Measurements from ENCODE around the gene TTLL11.

The TTLL11 gene

GRCh38 chr9:121939643-121940042 lies 153.5 kb downstream of the TTLL11 start:
- Mint-ChIP-seq H3K27ac (no peak overlapping the region), H3K27me3 (no peaks in the 10 kb centered on the region), H3K4me3 (no peak overlapping the region), H3K9me3 (ENCODE audit: low read depth) (no peaks in the 10 kb centered on the region), H3K4me1 (ENCODE audit: low read depth) (no peaks in the 10 kb centered on the region), H3K36me3 (peaks cover 5% of the 10 kb centered on the region)

GRCh38 chr9:121938621-121939020 lies 154.5 kb downstream of the TTLL11 start:
- Mint-ChIP-seq H3K9me3 (ENCODE audit: low read depth) (no peaks in the 10 kb centered on the region), H3K4me3 (no peak overlapping the region), H3K27me3 (no peaks in the 10 kb centered on the region), H3K4me1 (ENCODE audit: low read depth) (no peaks in the 10 kb centered on the region), H3K36me3 (peaks cover 2% of the 10 kb centered on the region), H3K27ac (no peak overlapping the region)

GRCh38 chr9:121937240-121937639 lies 155.9 kb downstream of the TTLL11 start:
- no peaks in the 10 kb centered on the region for H3K27me3 Mint-ChIP-seq
- no peaks in the 10 kb centered on the region for H3K36me3 Mint-ChIP-seq
- H3K27ac Mint-ChIP-seq: no peak overlapping the region
- H3K4me3 Mint-ChIP-seq: no peak overlapping the region
- no peaks in the 10 kb centered on the region for H3K9me3 Mint-ChIP-seq (ENCODE audit: low read depth)
- no peaks in the 10 kb centered on the region for H3K4me1 Mint-ChIP-seq (ENCODE audit: low read depth)

- Mint-ChIP-seq H3K4me1 (ENCODE audit: low read depth) (no peaks in the 10 kb centered on the region), H3K27ac (no peak overlapping the region), H3K36me3 (no peaks in the 10 kb centered on the region), H3K4me3 (no peak overlapping the region), H3K27me3 (no peaks in the 10 kb centered on the region), H3K9me3 (ENCODE audit: low read depth) (no peaks in the 10 kb centered on the region)
These were observed 157.4 kb downstream of the TTLL11 start for GRCh38 chr9:121935739-121936138.

GRCh38 chr9:121930956-121931355 lies 162.2 kb downstream of the TTLL11 start:
- Mint-ChIP-seq H3K9me3 (ENCODE audit: low read depth) (no peaks in the 10 kb centered on the region), H3K4me3 (no peak overlapping the region)

DNA sequence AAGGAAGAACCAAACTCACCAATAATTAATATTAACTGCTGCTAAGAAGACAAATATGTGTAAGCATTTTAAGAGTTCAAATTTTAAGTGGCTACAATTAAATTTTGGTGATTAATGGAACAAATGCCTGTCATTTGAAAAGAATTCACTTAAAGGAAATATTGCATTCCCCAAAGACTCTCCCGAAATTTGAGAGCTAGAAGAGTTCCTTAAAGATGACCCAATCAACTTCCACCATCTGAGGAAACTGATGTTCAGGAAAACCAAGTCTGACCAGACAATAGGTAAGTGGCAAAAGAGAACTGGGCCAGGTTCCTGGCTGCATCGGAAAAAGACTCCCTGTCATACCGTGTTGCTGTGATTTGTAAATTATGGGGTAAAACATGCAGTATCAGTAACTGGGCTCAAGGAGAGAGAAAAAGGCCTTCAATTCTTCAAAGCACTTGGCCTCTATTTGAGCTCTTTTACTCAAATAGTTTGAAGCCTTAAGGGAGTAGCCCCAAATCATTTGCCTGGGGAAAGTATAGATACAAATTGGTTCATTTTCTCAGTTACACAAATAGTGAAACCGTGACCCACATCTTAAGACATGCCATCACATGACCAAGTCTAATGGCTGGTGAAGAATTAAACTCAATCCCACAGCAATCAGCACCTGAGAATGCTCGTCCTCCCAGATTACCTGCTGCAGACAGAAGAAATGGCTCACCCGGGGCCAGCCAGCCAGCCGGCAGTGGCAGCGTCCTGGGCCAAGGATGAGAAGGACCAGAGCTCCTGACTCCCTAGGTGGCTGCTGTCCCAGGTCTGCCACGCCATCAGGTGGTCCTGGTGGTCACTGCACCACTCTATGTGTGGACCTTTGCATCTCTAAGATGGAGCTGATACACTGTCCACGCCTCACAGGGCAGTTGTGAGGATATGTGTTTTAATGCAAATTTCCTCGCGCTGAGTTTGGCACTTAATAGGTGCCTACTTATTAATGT lies 162.9 kb downstream of the TTLL11 start:
- Mint-ChIP-seq H3K9me3 (ENCODE audit: low read depth) (no peaks in the 10 kb centered on the region), H3K4me1 (ENCODE audit: low read depth) (no peaks in the 10 kb centered on the region), H3K4me3 (no peak overlapping the region), H3K27ac (no peak overlapping the region), H3K36me3 (peaks cover 2% of the 10 kb centered on the region), H3K27me3 (no peaks in the 10 kb centered on the region)

More at GRCh38 chr9:121930956-121931355, 162.2 kb downstream of the TTLL11 start:
- no peak overlapping the region for H3K27ac Mint-ChIP-seq
- H3K27me3 Mint-ChIP-seq: no peaks in the 10 kb centered on the region
- peaks cover 2% of the 10 kb centered on the region for H3K36me3 Mint-ChIP-seq
- no peaks in the 10 kb centered on the region for H3K4me1 Mint-ChIP-seq (ENCODE audit: low read depth)

DNA sequence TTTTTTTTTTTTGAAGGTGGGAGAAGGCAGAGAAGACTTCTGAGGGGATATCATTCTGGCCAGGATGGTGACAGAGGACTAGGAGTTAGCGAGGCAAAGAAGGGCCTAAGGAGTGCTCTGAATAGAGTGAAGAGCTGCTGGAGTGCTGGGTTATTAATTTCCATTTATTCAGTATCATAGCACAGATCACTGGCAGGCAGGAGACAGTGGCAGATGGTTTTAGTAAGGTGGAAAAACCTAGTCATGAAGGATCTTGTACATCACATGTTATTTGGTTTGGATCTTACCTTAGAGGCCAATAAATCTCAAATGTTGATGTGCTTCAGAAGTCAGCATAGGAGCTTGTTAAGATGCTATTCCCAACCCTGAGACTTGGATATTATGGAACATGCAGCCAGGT lies 165.5 kb downstream of the TTLL11 start:
- Mint-ChIP-seq H3K9me3 (ENCODE audit: low read depth) (no peaks in the 10 kb centered on the region), H3K36me3 (peaks cover 4% of the 10 kb centered on the region), H3K4me3 (no peak overlapping the region), H3K27ac (no peak overlapping the region), H3K27me3 (no peaks in the 10 kb centered on the region), H3K4me1 (ENCODE audit: low read depth) (no peaks in the 10 kb centered on the region)

GRCh38 chr9:121927081-121927480 lies 166.0 kb downstream of the TTLL11 start:
- no peak overlapping the region for H3K4me3 Mint-ChIP-seq
- H3K9me3 Mint-ChIP-seq (ENCODE audit: low read depth): no peaks in the 10 kb centered on the region
- H3K36me3 Mint-ChIP-seq: peaks cover 4% of the 10 kb centered on the region
- no peaks in the 10 kb centered on the region for H3K4me1 Mint-ChIP-seq (ENCODE audit: low read depth)
- H3K27me3 Mint-ChIP-seq: no peaks in the 10 kb centered on the region
- no peak overlapping the region for H3K27ac Mint-ChIP-seq

- H3K4me3 Mint-ChIP-seq: no peak overlapping the region
- no peak overlapping the region for H3K27ac Mint-ChIP-seq
- H3K4me1 Mint-ChIP-seq (ENCODE audit: low read depth): no peaks in the 10 kb centered on the region
- H3K27me3 Mint-ChIP-seq: no peaks in the 10 kb centered on the region
- H3K36me3 Mint-ChIP-seq: peaks cover 4% of the 10 kb centered on the region
- no peaks in the 10 kb centered on the region for H3K9me3 Mint-ChIP-seq (ENCODE audit: low read depth)
These were observed 166.7 kb downstream of the TTLL11 start for GRCh38 chr9:121926351-121926801.

DNA sequence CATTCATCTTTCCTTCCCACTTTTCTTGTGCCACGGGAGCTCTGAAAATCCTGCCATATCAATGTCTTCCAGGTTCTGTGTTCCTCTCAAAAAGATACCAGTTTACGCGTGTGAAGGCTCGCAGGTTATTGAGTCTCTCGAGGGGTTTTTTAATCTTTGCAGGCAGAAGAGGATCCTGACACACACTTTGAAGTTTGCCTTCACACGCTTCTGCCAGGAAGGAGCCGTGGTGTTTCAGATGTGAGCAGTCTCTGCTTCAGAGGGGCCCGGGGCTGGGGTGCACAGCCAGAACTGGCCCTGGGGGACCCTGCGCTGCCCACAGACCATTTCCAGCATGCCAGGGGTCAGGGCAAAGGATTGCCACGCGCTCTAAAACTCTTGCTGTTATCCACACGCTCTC lies 167.2 kb downstream of the TTLL11 start:
- H3K9me3 Mint-ChIP-seq (ENCODE audit: low read depth): no peaks in the 10 kb centered on the region

DNA sequence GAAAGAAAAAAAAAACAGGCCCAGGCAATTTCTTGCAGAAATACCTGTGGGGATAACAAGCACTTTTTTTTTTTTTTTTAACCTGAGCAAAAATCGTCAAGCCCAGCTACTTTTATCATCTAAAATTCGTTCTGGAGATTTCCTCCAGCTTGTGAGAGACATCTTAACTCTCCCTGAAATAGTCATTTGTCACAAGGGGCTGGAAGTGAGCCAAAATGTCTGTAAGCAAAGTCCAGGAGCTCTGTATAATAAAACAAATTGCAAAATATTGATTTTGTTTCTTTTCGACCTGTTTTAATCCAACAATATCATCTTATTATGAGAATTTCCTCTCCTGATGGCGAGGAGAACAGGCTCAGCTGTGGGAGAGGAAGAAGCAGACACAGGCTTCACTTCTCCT lies 168.4 kb downstream of the TTLL11 start:
- peaks cover 2% of the 10 kb centered on the region for H3K36me3 Mint-ChIP-seq
- no peak overlapping the region for H3K4me3 Mint-ChIP-seq
- H3K9me3 Mint-ChIP-seq (ENCODE audit: low read depth): no peaks in the 10 kb centered on the region
- no peak overlapping the region for H3K27ac Mint-ChIP-seq
- no peaks in the 10 kb centered on the region for H3K4me1 Mint-ChIP-seq (ENCODE audit: low read depth)
- no peaks in the 10 kb centered on the region for H3K27me3 Mint-ChIP-seq

More for the DNA sequence above, 167.2 kb downstream of the TTLL11 start:
- Mint-ChIP-seq H3K4me1 (ENCODE audit: low read depth) (no peaks in the 10 kb centered on the region), H3K27ac (no peak overlapping the region), H3K36me3 (peaks cover 4% of the 10 kb centered on the region), H3K27me3 (no peaks in the 10 kb centered on the region), H3K4me3 (no peak overlapping the region)

- H3K9me3 Mint-ChIP-seq (ENCODE audit: low read depth): no peaks in the 10 kb centered on the region
- peaks cover 5% of the 10 kb centered on the region for H3K36me3 Mint-ChIP-seq
- no peaks in the 10 kb centered on the region for H3K27me3 Mint-ChIP-seq
- H3K27ac Mint-ChIP-seq: no peak overlapping the region
- no peak overlapping the region for H3K4me3 Mint-ChIP-seq
- H3K4me1 Mint-ChIP-seq (ENCODE audit: low read depth): no peaks in the 10 kb centered on the region
These were observed 171.7 kb downstream of the TTLL11 start for GRCh38 chr9:121921444-121921843.

DNA sequence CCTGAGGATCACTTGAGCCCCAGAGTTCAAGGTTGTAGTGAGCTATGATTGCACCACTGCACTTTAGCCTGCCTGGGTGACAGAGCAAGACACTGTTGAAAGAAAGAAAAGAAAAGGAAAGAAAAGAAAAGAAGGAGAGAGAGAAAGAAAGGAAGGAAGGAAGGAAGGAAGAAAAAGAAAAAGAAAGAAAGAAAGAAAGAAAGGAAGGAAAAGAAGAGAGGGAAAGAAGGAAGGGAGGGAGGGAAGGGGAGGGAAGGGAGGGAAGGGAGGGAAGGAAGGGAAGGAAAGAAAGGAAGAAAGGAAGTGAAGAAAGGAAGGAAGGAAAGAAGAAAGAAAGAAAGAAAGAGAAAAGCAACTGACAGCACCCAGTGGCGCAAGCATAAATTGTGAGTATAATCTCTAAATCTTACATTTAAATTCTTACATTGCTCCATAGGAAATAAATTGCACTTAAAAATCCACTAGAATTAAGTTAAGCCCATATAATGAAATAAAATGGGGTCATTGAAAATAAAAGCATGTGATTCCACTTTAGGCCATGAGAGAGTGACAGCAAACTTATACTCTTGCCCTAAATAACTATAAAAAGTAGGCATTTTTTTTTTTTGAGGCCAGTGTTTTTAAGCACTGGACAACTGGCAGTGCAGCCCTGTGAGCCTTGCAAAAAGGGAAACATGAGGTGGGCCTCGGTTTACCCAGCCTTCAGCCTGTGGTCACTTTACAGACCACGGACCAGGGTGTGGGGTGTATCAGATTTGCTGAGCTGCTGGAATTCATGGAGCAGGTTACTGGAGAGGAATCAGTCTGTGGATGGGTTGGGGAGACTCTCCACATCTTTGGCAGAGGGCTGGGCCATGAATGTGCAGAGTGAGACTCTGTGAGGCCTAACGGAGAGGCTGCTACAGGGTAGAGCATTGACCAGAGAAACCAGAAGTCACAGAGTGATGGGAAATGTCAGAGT lies 175.5 kb downstream of the TTLL11 start:
- Mint-ChIP-seq H3K36me3 (peaks cover 3% of the 10 kb centered on the region), H3K4me3 (no peak overlapping the region), H3K4me1 (ENCODE audit: low read depth) (no peaks in the 10 kb centered on the region), H3K9me3 (ENCODE audit: low read depth) (no peaks in the 10 kb centered on the region), H3K27ac (no peak overlapping the region), H3K27me3 (no peaks in the 10 kb centered on the region)

DNA sequence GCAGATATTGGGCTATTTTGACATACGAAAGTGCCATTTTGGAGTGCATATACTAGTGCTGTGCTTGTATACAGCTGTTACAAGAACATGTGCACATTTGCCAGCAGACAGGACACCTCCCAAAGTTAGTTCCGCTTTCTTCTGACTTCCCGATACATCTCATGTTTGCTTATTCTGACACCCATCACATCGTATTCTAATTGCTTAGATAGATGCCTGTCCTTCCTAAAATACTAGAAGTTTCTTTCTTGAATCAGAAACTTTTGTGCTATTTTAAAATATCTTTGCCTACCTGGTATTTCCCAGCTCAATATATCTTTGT lies 177.8 kb downstream of the TTLL11 start:
- no peaks in the 10 kb centered on the region for H3K9me3 Mint-ChIP-seq (ENCODE audit: low read depth)
- peaks cover 3% of the 10 kb centered on the region for H3K36me3 Mint-ChIP-seq
- H3K4me3 Mint-ChIP-seq: no peak overlapping the region
- H3K27me3 Mint-ChIP-seq: no peaks in the 10 kb centered on the region
- no peak overlapping the region for H3K27ac Mint-ChIP-seq
- H3K4me1 Mint-ChIP-seq (ENCODE audit: low read depth): no peaks in the 10 kb centered on the region
